Fibroblast of lung (primary cell): ENCODE measurements around the gene FOS.

Experiments
- EZH2 ChIP-seq: IDR thresholded peaks from 2 replicates; pipeline ENCODE4 v1.5.1; 2012; ENCODE audit warnings: low read length, control low read depth, mild to moderate bottlenecking; ENCODE audit errors: missing control alignments
- TF ChIP-seq, protein P1 (sequence below), 2 donors: IDR thresholded peaks in 1 of 2; conservative IDR thresholded peaks in 1 of 2; 1 replicate in 1 of 2; 2 replicates in 1 of 2; pipeline ENCODE4 v1.5.1; 2011 to 2012; ENCODE audit warnings: low read length in 2 of 2, control low read depth in 1 of 2, inconsistent platforms in 1 of 2, low read depth in 1 of 2, mild to moderate bottlenecking in 1 of 2

GRCh38 chr14:75246546-75247285 lies 31.9 kb upstream of the FOS start:
- TF ChIP-seq EZH2 = no peak
- TF ChIP-seq, protein P1, sequence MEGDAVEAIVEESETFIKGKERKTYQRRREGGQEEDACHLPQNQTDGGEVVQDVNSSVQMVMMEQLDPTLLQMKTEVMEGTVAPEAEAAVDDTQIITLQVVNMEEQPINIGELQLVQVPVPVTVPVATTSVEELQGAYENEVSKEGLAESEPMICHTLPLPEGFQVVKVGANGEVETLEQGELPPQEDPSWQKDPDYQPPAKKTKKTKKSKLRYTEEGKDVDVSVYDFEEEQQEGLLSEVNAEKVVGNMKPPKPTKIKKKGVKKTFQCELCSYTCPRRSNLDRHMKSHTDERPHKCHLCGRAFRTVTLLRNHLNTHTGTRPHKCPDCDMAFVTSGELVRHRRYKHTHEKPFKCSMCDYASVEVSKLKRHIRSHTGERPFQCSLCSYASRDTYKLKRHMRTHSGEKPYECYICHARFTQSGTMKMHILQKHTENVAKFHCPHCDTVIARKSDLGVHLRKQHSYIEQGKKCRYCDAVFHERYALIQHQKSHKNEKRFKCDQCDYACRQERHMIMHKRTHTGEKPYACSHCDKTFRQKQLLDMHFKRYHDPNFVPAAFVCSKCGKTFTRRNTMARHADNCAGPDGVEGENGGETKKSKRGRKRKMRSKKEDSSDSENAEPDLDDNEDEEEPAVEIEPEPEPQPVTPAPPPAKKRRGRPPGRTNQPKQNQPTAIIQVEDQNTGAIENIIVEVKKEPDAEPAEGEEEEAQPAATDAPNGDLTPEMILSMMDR (conservative IDR thresholded peaks at IDR 0.05 in 1 of 2, IDR thresholded peaks at IDR 0.05 in 1 of 2; ENCODE audit: low read depth in 1 of 2, low read length in 2 of 2) = no peak
